Gastrocnemius medialis (tissue), 4 donors: ENCODE results near the gene TBX15. TPM values are rescaled to one million over a fixed set of nuclear protein-coding genes. Genes with fewer than 3 reads are reported as not detected.
A peak's percentile ranks its signal among the peaks of the same experiment; 100 is the strongest.

Experiments
- ATAC-seq, 2 donors: fragments of 150-250 bp; one replicate each; pipeline ENCODE4 v1.9.1; 2016
- DNase-seq, 2 donors: peaks; one replicate each; pipeline ENCODE4 v3.0.0-alpha.2; 2019
- H3K27ac ChIP-seq, 4 donors: fragments of 200-600 bp; sonication (generic); 1 replicate in 1 of 4; 2 replicates in 3 of 4; pipeline ENCODE4 v1.5.1; 2016 to 2018; ENCODE audit warnings: mild to moderate bottlenecking in 2 of 4, moderate library complexity in 1 of 4
- H3K27me3 ChIP-seq, 3 donors: fragments of 200-600 bp; sonication (generic) in 2 of 3; 1 replicate in 1 of 3; 2 replicates in 2 of 3; pipeline versions ENCODE4 v1.5.1 to v1.6.0; 2016 to 2019; ENCODE audit warnings: mild to moderate bottlenecking in 1 of 3, moderate library complexity in 1 of 3
- H3K36me3 ChIP-seq, 2 donors: fragments of 200-600 bp; sonication (generic) in 1 of 2; one replicate each; pipeline ENCODE4 v1.5.1; 2017 to 2018
- H3K4me1 ChIP-seq, 2 donors: fragments of 200-600 bp; sonication (generic) in 1 of 2; one replicate each; pipeline ENCODE4 v1.5.1; 2016 to 2017; ENCODE audit warnings: mild to moderate bottlenecking in 2 of 2
- H3K4me3 ChIP-seq, 4 donors: fragments of 200-600 bp; sonication (generic) in 3 of 4; 1 replicate in 1 of 4; 2 replicates in 3 of 4; pipeline ENCODE4 v1.5.1; 2016 to 2019; ENCODE audit warnings: mild to moderate bottlenecking in 2 of 4
- H3K9me3 ChIP-seq, 3 donors: fragments of 200-600 bp; sonication (generic) in 2 of 3; 1 replicate in 1 of 3; 2 replicates in 2 of 3; pipeline ENCODE4 v1.5.1; 2016 to 2019
- POLR2A ChIP-seq, 2 donors: fragments of 450-650 bp; IDR thresholded peaks; one replicate each; pipeline ENCODE4 v1.6.1; 2017; ENCODE audit warnings: antibody characterized with exemption in 2 of 2, mild to moderate bottlenecking in 2 of 2, moderate library complexity in 2 of 2
- in situ Hi-C, 4 donors: fragments of 200-750 bp; cut with MboI; loops; one replicate each; pipeline versions ENCODE4 v1.15.0 to v1.8.0; 2017; ENCODE audit warnings: low sequenced_read_pairs in 4 of 4
- intact Hi-C: fragments of 100-400 bp; cut with DNase I; formaldehyde crosslinking; loops from one replicate; pipeline ENCODE4 v1.15.1; 2023; ENCODE audit warnings: low total_unique reads
- total RNA-seq, 4 donors: library from RNA; depleted of rRNA; stranded (reverse); fragments of >200 nt; gene quantifications; one replicate each; pipeline versions ENCODE4 v1.1.0 to v1.2.3, GENCODE V29; 2016
- TF ChIP-seq, protein P1 (sequence below), 5 experiments: fragments of 450-650 bp in 3 of 5; fragments of 200-600 bp in 2 of 5; sonication (generic) in 2 of 5; IDR thresholded peaks in 4 of 5; conservative IDR thresholded peaks in 1 of 5; 1 replicate in 4 of 5; 2 replicates in 1 of 5; pipeline ENCODE4 v1.5.1; 2016 to 2019; ENCODE audit warnings: antibody characterized with exemption in 5 of 5, mild to moderate bottlenecking in 3 of 5, moderate library complexity in 3 of 5

Gene TBX15
- total RNA-seq, 4 donors from 2014 or later, result 91.4 to 275 (median 245) TPM

DNA sequence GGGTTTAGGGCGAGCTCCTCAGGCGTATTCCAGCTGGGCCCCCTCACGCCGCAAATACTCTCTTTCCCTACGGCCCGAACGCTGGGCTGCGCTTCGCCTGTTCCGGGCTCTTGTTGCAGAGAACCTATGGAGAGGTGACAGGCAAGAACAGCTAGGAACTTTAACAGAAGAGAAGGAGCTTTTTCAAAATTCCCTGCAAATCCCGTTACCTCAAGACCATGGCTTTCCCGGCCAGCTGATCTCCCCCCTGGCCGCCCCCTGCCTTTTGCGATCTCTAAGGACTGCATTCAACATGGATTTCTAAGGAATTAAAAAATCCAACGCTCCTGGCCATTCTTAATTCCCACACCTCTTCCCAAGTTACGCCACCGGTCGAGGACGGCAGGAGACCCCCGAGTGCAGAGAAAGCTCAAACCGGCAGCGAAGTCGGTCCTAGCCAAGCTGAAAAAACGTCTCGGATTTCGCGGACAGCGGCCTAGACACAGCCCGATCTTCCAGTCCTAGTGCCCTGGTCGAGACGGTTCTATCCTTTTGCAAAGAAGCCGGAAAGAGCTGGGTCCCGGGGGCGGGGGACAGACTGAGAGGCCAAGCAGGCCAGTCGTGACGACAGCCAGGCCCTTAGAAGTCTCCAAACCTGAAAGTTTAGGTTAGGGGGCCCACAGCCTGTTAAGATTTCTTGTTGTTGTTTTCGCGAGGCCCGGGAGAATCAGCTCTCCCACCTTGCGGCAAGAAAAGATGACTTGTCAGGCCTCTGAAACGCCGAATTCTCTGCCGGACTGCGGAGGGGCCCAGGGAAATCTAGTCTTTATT lies 1.1 kb upstream of the TBX15 start:
- intact Hi-C loops, result loop anchor here (5.0 kb wide), 4 partner anchors 92 to 1622 kb away; partner anchors contain the start of gene MAN1A2
- no peak for ATAC-seq
- no peak for DNase-seq

DNA sequence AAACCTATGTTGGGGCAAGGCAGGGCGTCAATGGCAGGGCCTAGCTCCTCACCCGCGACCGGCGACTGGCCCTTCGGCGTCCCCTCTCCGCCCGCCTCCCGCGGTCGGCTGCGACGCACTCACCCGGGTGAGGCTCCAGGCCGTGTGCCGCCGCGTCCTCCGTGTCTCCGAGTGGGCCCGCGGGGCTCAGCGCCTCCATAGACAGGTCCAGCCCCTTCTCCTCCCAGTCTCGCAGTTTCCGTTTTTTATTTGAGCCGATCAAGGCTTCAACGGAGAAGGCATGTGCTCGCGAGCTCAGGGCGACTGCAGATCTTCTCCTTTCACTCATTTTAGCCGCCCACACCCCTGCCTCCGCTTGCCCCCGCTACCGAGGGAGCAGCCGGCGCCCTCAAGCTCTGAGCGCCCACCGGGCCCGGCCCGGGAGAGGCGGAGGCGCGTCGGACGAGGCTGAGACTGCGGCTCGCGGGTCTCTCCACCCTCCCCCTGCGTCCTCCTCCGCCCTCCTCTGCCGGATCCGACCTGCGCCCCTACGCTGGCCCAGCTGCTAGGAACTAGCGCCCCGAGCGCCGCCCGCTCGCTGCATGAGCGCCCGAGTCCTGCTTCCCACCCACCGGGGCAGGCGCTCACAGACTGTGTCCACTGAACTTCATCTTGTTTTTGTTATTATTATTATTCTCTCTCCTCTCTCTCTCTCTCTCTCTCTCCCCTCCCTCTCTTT lies 516 bp downstream of the TBX15 start:
- Histone ChIP-seq H3K4me1 (peaks cover 23 to 33% of the 10 kb centered on the region in 2 donors), H3K9me3 (no peaks in the 10 kb centered on the region), H3K4me3 (peak overlapping the region; percentile 77 to 87 (median 83)), H3K27me3 (no peaks in the 10 kb centered on the region), H3K36me3 (no peaks in the 10 kb centered on the region), H3K27ac (peak overlapping the region; percentile 85 to 96 (median 94))
- DNase-seq (peak in 1 of 2 donors; percentile 64), ATAC-seq (peak; percentile 45 to 53)
- in situ Hi-C loops (loop anchor here in 1 of 4 donors (5.0 kb wide), 2 partner anchors 50 to 695 kb away; no protein-coding TSS in a partner anchor), intact Hi-C loops (loop anchor here (1.0 to 5.0 kb wide), 7 partner anchors 13 to 1620 kb away; partner anchors contain the start of gene MAN1A2)
- TF ChIP-seq, protein P1, sequence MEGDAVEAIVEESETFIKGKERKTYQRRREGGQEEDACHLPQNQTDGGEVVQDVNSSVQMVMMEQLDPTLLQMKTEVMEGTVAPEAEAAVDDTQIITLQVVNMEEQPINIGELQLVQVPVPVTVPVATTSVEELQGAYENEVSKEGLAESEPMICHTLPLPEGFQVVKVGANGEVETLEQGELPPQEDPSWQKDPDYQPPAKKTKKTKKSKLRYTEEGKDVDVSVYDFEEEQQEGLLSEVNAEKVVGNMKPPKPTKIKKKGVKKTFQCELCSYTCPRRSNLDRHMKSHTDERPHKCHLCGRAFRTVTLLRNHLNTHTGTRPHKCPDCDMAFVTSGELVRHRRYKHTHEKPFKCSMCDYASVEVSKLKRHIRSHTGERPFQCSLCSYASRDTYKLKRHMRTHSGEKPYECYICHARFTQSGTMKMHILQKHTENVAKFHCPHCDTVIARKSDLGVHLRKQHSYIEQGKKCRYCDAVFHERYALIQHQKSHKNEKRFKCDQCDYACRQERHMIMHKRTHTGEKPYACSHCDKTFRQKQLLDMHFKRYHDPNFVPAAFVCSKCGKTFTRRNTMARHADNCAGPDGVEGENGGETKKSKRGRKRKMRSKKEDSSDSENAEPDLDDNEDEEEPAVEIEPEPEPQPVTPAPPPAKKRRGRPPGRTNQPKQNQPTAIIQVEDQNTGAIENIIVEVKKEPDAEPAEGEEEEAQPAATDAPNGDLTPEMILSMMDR (IDR thresholded peaks at IDR 0.05 in 4 of 5, conservative IDR thresholded peaks at IDR 0.05 in 1 of 5), result peak in 1 of 5 experiments; percentile 10
- TF ChIP-seq POLR2A (IDR thresholded peaks at IDR 0.05), result peak; percentile 36 to 69

More for the DNA sequence above, 1.1 kb upstream of the TBX15 start:
- H3K27me3 ChIP-seq, result no peaks in the 10 kb centered on the region
- peak overlapping the region; percentile 77 to 87 (median 83) for H3K4me3 ChIP-seq
- TF ChIP-seq, protein P1 (IDR thresholded peaks at IDR 0.05 in 4 of 5, conservative IDR thresholded peaks at IDR 0.05 in 1 of 5), result no peak
- TF ChIP-seq POLR2A (IDR thresholded peaks at IDR 0.05), result peak in 1 of 2 donors; percentile 30
- peaks cover 7 to 17% of the 10 kb centered on the region in 2 donors for H3K4me1 ChIP-seq
- in situ Hi-C loops, result loop anchor here in 1 of 4 donors (5.0 kb wide), 2 partner anchors 52 to 697 kb away; no protein-coding TSS in a partner anchor
- no peaks in the 10 kb centered on the region for H3K36me3 ChIP-seq
- H3K27ac ChIP-seq, result peak overlapping the region; percentile 85 to 96 (median 94)
- H3K9me3 ChIP-seq, result no peaks in the 10 kb centered on the region

DNA sequence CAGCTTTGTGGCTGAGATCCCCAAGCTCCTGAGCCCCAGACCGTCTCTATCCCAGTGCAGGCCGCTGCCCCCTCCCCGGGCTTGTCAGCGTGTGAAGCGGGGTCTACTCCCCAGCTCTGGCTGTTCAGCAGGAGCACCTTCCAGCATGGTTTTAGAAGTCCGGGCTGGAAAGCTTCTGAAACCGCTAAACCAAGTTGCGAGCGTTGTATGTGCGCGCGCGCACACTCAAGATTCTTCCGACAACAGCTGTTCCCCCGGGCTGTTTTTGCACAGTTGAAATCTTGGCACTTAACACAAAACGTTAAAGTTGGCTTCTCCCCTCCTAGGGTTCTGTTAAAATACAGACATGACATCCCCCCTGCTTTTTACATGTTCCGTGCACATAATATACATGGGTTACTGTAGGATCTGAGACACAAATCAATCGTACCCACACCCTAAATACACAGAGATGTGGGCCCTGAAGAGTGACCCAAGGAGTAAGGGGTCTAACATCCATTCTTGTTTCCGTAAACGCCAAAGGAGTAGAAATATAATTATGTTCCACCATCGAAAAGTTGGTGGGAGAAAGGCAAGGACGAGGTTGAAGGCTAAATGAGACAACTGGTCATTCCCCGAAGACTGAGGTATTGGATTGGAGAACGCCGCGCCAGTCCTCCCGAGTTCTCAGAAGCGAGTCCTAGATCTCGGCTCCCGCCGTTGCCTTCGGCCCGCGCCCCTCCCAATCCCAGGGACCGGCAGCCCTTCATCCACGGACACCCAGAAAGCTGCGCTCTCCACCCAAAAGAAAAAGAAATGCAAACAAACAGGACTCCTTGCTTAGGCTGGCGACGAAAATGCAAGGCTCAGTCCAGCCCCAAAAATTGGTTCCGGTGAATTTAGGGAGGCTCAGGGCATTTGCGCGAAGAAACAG lies 1.3 kb downstream of the TBX15 start:
- intact Hi-C loops (loop anchor here (2.0 to 5.0 kb wide), 6 partner anchors 26 to 1620 kb away; partner anchors contain the start of gene MAN1A2), in situ Hi-C loops (loop anchor here in 1 of 4 donors (5.0 kb wide), 2 partner anchors 50 to 695 kb away; no protein-coding TSS in a partner anchor)
- TF ChIP-seq, protein P1 (IDR thresholded peaks at IDR 0.05 in 4 of 5, conservative IDR thresholded peaks at IDR 0.05 in 1 of 5), result no peak
- TF ChIP-seq POLR2A (IDR thresholded peaks at IDR 0.05), result peak; percentile 38 to 64
- peak overlapping the region; percentile 77 to 87 (median 83) for H3K4me3 ChIP-seq
- H3K9me3 ChIP-seq, result no peaks in the 10 kb centered on the region
- peak overlapping the region; percentile 85 to 96 (median 94) for H3K27ac ChIP-seq
- ATAC-seq (peak; percentile 62 to 71), DNase-seq (peak in 1 of 2 donors; percentile 66)
- H3K4me1 ChIP-seq, result peaks cover 26 to 37% of the 10 kb centered on the region in 2 donors
- no peaks in the 10 kb centered on the region for H3K27me3 ChIP-seq
- no peaks in the 10 kb centered on the region for H3K36me3 ChIP-seq
